ENCODE measurements around the gene TTF2.

TTF2 gene

GRCh38 chr1:117104986-117105385 lies 44.9 kb downstream of the TTF2 start:
- ChIA-PET POLR2A (no interaction called here), CTCF (interaction anchor here (1.5 kb wide), 1 partner anchor 18 kb away, joined by 5 read pairs; no protein-coding TSS in a partner anchor)
- no peak for DNase-seq (ENCODE audit: low read depth, low spot score)
- TF ChIP-seq CTCF (IDR thresholded peaks at IDR 0.05; ENCODE audit: insufficient read depth, low read length, missing control alignments), result no peak
- H3K4me3 ChIP-seq (ENCODE audit: low read depth, low read length), result no peak overlapping the region

- no peak overlapping the region for H3K4me3 ChIP-seq (ENCODE audit: low read depth, low read length)
- CTCF ChIA-PET, result no interaction called here
- TF ChIP-seq CTCF (IDR thresholded peaks at IDR 0.05; ENCODE audit: insufficient read depth, low read length, missing control alignments), result no peak
- DNase-seq (ENCODE audit: low read depth, low spot score), result no peak
- POLR2A ChIA-PET, result no interaction called here
Observed at GRCh38 chr1:117105722-117106121, 45.6 kb downstream of the TTF2 start.

- TF ChIP-seq CTCF (IDR thresholded peaks at IDR 0.05; ENCODE audit: insufficient read depth, low read length, missing control alignments), result no peak
- no peak overlapping the region for H3K4me3 ChIP-seq (ENCODE audit: low read depth, low read length)
- DNase-seq (ENCODE audit: low read depth, low spot score), result no peak
- POLR2A ChIA-PET, result no interaction called here
- CTCF ChIA-PET, result interaction anchor here (0.9 to 2.5 kb wide), 5 partner anchors 12 to 38 kb away, joined by 4 to 11 read pairs (median 4); no protein-coding TSS in a partner anchor
Observed at GRCh38 chr1:117106478-117106877, 46.4 kb downstream of the TTF2 start.

GRCh38 chr1:117107364-117107763 lies 47.2 kb downstream of the TTF2 start:
- DNase-seq (ENCODE audit: low read depth, low spot score), result no peak
- CTCF ChIA-PET, result interaction anchor here (0.9 to 2.5 kb wide), 5 partner anchors 13 to 39 kb away, joined by 4 to 11 read pairs (median 4); no protein-coding TSS in a partner anchor
- no peak overlapping the region for H3K4me3 ChIP-seq (ENCODE audit: low read depth, low read length)
- POLR2A ChIA-PET, result no interaction called here
- TF ChIP-seq CTCF (IDR thresholded peaks at IDR 0.05; ENCODE audit: insufficient read depth, low read length, missing control alignments), result no peak

GRCh38 chr1:117110774-117111173 lies 50.6 kb downstream of the TTF2 start:
- DNase-seq (ENCODE audit: low read depth, low spot score), result no peak
- ChIA-PET POLR2A (no interaction called here), CTCF (interaction anchor here (1.2 to 2.5 kb wide), 6 partner anchors 9 to 174 kb away, joined by 4 to 9 read pairs (median 5); no protein-coding TSS in a partner anchor)
- H3K4me3 ChIP-seq (ENCODE audit: low read depth, low read length), result no peak overlapping the region
- TF ChIP-seq CTCF (IDR thresholded peaks at IDR 0.05; ENCODE audit: insufficient read depth, low read length, missing control alignments), result no peak

- no peak overlapping the region for H3K4me3 ChIP-seq (ENCODE audit: low read depth, low read length)
- CTCF ChIA-PET, result interaction anchor here (1.1 to 2.5 kb wide), 4 partner anchors 10 to 19 kb away, joined by 3 to 10 read pairs (median 8); no protein-coding TSS in a partner anchor
- no peak for DNase-seq (ENCODE audit: low read depth, low spot score)
- POLR2A ChIA-PET, result no interaction called here
- TF ChIP-seq CTCF (IDR thresholded peaks at IDR 0.05; ENCODE audit: insufficient read depth, low read length, missing control alignments), result no peak
Observed at GRCh38 chr1:117112047-117112717, 52.1 kb downstream of the TTF2 start.
